GM12865 (cell line): Measurements from ENCODE around the gene XKR7.

Experiments
- DNase-seq: peaks from one replicate; pipeline ENCODE4 v3.0.0; 2010; ENCODE audit warnings: low read depth
- H3K4me3 ChIP-seq: 2 replicates; pipeline ENCODE4 v1.5.1; 2011; ENCODE audit warnings: mild to moderate bottlenecking, low read depth, low read length, control low read depth
- TF ChIP-seq, protein P1 (sequence below): IDR thresholded peaks from 2 replicates; pipeline ENCODE4 v1.5.1; 2011; ENCODE audit warnings: low read length, control low read depth, low read depth, inconsistent platforms; ENCODE audit not compliant: insufficient read depth; ENCODE audit errors: missing control alignments

Gene XKR7

DNA sequence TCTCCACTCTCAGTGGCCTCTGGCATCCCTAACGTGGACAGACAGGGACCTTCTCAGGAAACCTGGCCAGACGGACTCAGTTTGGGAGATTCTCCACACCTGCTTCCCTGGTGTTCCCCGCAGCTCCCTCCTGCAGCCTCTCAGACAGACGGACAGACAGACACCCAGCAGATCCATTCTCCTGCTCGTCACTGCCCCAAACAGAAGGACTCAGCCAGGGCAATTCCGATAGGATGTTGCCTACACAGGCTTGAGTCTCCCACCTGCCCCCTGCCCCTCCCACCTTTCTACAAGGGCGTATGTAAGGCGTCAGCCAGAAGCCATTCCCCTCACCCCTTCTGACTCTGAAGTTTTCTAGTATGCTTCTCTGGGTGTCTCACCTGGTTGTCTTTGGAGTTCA, 42.7 kb downstream of the XKR7 start:
- no peak overlapping the region for H3K4me3 ChIP-seq
- TF ChIP-seq, protein P1, sequence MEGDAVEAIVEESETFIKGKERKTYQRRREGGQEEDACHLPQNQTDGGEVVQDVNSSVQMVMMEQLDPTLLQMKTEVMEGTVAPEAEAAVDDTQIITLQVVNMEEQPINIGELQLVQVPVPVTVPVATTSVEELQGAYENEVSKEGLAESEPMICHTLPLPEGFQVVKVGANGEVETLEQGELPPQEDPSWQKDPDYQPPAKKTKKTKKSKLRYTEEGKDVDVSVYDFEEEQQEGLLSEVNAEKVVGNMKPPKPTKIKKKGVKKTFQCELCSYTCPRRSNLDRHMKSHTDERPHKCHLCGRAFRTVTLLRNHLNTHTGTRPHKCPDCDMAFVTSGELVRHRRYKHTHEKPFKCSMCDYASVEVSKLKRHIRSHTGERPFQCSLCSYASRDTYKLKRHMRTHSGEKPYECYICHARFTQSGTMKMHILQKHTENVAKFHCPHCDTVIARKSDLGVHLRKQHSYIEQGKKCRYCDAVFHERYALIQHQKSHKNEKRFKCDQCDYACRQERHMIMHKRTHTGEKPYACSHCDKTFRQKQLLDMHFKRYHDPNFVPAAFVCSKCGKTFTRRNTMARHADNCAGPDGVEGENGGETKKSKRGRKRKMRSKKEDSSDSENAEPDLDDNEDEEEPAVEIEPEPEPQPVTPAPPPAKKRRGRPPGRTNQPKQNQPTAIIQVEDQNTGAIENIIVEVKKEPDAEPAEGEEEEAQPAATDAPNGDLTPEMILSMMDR, result no peak
- no peak for DNase-seq

DNA sequence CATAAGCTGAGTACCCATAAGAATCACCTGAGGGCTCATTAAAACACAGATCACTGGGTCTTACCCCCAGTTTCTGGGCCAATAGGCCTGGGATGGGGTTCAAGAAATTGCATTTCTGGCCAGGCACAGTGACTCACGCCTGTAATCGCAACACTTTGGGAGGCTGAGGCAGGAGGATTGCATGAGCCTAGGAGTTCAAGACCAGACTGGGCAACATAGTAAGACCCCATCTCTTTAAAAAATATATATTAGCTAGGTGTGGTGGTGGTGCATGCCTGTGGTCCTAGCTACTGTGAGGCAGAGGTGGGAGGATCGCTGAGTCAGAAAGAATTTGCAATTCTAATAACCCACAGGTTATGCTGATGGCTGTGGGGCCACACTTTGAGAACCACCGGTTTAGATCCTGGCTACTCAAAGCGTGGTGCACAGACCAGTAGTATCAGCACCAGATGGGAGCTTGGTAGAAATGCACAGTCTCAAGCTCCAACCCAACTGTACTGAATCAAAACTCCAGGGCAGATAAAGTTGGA, 44.3 kb downstream of the XKR7 start:
- DNase-seq, result no peak
- no peak overlapping the region for H3K4me3 ChIP-seq
- TF ChIP-seq, protein P1, result no peak

DNA sequence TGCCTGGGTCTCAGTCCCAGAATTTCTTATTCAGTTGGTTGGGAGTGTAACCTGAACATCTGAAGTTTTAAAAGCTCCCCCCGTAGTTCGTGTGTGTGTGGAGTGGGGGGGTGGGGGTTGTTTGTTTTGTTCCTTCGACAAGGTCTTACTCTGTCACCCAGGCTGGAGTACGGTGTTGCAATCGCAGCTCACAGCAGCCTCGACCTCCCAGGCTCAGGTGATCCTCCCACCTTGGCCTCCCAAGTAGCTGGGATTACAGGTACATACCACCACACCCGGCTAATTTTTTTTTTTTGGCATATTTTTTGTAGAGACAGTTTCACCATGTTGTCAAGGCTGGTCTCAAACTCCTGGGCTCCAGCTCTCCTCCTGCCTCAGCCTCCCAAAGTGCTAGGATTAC, 45.4 kb downstream of the XKR7 start:
- no peak overlapping the region for H3K4me3 ChIP-seq
- DNase-seq, result no peak
- TF ChIP-seq, protein P1, result no peak

DNA sequence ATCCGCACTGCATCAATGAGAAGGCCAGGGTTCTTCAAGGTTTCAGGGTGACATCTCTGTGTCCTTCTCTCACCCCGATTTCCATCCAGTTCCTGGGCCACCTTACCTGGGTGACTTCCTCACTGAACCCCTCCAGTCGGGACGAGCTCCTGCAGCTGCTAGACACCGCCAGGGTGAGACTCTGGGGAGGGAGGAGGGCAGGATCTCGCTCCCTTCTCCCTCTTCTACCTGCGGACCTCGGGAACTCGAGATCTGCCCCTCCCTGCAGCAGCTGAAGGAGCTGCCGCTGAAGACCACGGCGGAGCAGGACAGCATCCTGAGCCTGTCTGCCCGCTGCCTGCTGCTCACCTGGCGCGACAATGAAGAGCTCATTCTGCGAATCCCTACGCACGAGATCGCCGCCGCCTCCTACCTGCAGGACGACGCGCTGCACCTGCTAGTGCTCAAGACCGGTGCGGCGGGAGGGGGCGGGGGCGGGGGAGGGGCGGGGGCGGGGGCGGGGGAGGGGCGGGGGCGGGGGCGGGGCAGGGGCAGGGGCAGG, 49.8 kb downstream of the XKR7 start:
- TF ChIP-seq, protein P1, result no peak
- H3K4me3 ChIP-seq, result no peak overlapping the region
- DNase-seq, result peak; percentile 31

DNA sequence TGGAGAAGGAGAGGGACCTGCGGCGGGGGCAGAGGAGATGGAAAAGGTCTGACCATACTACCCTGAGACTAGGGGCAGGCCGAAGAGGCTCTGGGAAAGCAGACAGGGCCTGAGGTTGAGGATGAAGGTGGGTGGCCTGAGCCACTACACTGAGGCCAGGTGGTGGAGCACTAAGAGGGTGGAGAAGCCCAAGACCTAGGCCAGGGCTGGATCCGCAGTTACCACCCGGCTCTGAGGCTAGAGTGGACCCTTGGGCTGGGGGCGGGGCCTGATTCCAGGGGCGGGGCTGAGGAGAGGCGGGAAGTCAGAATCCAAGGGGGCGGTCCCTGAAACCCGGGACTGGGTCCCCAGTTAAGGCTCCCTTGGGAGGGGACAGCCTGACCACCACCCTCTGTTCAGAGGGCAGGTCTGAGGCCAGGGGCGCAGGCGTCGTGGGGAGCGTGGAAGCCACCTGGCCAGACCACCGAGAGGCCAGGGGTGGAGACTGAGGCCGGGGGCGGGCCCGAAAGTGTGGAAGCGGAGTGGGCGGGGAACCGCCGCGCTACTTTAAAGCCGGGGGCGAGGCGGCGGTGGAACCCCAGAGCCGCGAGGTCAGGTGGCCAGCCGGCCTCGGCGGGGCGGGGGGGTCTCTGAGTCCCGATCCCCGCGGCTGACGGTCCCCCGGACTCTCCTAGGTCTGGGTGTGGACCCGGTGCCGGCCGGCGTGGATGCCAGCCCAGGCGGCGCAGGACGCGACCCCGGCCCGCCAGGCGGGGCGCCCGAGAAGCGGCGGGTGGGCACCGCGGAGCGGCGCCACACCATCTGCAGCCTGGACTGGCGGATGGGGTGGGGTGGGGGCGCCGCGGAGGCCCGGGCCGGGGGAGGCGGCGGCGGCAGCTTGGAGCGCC, 50.6 kb downstream of the XKR7 start:
- DNase-seq, result no peak
- H3K4me3 ChIP-seq, result peak overlapping the region; percentile 39
- TF ChIP-seq, protein P1, result peak; percentile 7

DNA sequence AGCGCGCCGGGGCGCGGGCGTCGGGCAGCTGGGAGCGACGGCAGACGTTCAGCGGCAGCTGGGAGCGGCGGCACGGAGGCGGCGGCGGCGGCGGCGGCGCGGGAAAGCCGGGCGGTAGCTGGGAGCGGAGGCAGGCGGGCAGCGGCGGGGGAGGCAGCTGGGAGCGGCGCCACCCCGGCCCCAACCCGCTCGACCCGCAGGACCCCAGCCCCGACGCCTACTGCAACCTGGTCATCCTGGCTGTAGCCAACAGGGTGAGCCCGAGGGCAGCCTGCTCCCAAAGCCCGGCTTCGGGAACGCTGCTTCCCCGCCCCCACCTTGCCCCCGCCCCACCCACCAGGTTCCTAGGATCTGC, 51.2 kb downstream of the XKR7 start:
- TF ChIP-seq, protein P1, result no peak
- no peak for DNase-seq
- H3K4me3 ChIP-seq, result no peak overlapping the region
